GF-D8 (cell line): ENCODE data around the gene HS3ST3B1.

Experiments
- DNase-seq: peaks from one replicate; lab custom pipeline; 2025; lab: John Stamatoyannopoulos, UW

Gene HS3ST3B1

GRCh38 chr17:14321476-14321949 is 20.6 kb downstream of the HS3ST3B1 start:
- DNase-seq, result no peak

- DNase-seq, result no peak
These were observed 21.3 kb downstream of the HS3ST3B1 start for GRCh38 chr17:14321980-14322776.

GRCh38 chr17:14323522-14323981 is 22.7 kb downstream of the HS3ST3B1 start:
- DNase-seq, result no peak

- DNase-seq, result no peak
These were observed 24.8 kb downstream of the HS3ST3B1 start for GRCh38 chr17:14325618-14326167.

GRCh38 chr17:14329900-14330491 is 29.1 kb downstream of the HS3ST3B1 start:
- DNase-seq, result no peak

GRCh38 chr17:14330492-14330962 is 29.6 kb downstream of the HS3ST3B1 start:
- no peak for DNase-seq

- no peak for DNase-seq
These were observed 30.5 kb downstream of the HS3ST3B1 start for GRCh38 chr17:14331225-14331981.

- DNase-seq, result no peak
These were observed 31.1 kb downstream of the HS3ST3B1 start for GRCh38 chr17:14331982-14332298.

- DNase-seq, result no peak
These were observed 31.4 kb downstream of the HS3ST3B1 start for GRCh38 chr17:14332331-14332730.

GRCh38 chr17:14333506-14333905 is 32.6 kb downstream of the HS3ST3B1 start:
- DNase-seq, result no peak

GRCh38 chr17:14334276-14334840 is 33.5 kb downstream of the HS3ST3B1 start:
- no peak for DNase-seq

- DNase-seq, result no peak
These were observed 34.0 kb downstream of the HS3ST3B1 start for GRCh38 chr17:14334919-14335318.

GRCh38 chr17:14336418-14336817 is 35.5 kb downstream of the HS3ST3B1 start:
- DNase-seq, result no peak

GRCh38 chr17:14337596-14338079 is 36.8 kb downstream of the HS3ST3B1 start:
- DNase-seq, result no peak

GRCh38 chr17:14340857-14341754 is 40.2 kb downstream of the HS3ST3B1 start:
- no peak for DNase-seq

- DNase-seq, result no peak
These were observed 41.0 kb downstream of the HS3ST3B1 start for GRCh38 chr17:14341866-14342265.

GRCh38 chr17:14346801-14347200 is 45.9 kb downstream of the HS3ST3B1 start:
- DNase-seq, result no peak

GRCh38 chr17:14351493-14351892 is 50.6 kb downstream of the HS3ST3B1 start:
- no peak for DNase-seq

- no peak for DNase-seq
These were observed 51.3 kb downstream of the HS3ST3B1 start for GRCh38 chr17:14352136-14352535.

- DNase-seq, result no peak
These were observed 53.1 kb downstream of the HS3ST3B1 start for GRCh38 chr17:14353861-14354474.
